Body of pancreas (tissue), 4 donors: Measurements from ENCODE around the gene PITX2.

Source experiments
- CTCF ChIP-seq, 7 experiments: fragments of 450-650 bp in 4 of 7; fragments of 200-600 bp in 3 of 7; sonication (generic) in 3 of 7; IDR thresholded peaks; one replicate each; pipeline ENCODE4 v1.5.1; 2016 to 2019; ENCODE audit warnings: antibody characterized with exemption in 7 of 7
- POLR2A ChIP-seq, 3 donors: fragments of 450-650 bp; IDR thresholded peaks; one replicate each; pipeline ENCODE4 v1.6.1; 2016; ENCODE audit warnings: antibody characterized with exemption in 3 of 3, mild to moderate bottlenecking in 2 of 3

- TF ChIP-seq CTCF (IDR thresholded peaks at IDR 0.05) (no peak), POLR2A (IDR thresholded peaks at IDR 0.05) (no peak)
These were observed 31.4 kb upstream of the PITX2 start for GRCh38 chr4:110654254-110654635.
